ENCODE measurements around the gene SUSD4.
"Not testable (repeated sequence)": the region's sequence is repeated elsewhere in the genome, so short reads cannot be mapped to it uniquely, and the experiment has no call there.

DNA sequence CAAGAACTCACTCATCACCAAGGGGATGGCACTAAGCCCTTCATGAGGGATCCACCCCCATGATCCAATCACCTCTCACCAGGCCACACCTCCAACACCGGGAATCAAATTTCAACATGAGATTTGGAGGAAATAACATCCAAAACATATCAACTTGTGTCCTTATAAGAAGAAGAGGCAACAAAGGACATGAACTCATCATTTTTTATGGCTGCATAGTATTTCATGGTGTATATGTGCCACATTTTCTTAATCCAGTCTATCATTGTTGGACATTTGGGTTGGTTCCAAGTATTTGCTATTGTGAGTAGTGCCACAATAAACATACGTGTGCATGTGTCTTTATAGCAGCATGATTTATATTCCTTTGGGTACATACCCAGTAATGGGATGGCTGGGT is 112.6 kb downstream of the SUSD4 start:
- not testable (repeated sequence) for TF ChIP-seq ZNF274 (IDR thresholded peaks at IDR 0.05; ENCODE audit: low read depth, low read length); YY1 (IDR thresholded peaks at IDR 0.05; ENCODE audit: insufficient read depth, insufficient read length); SUZ12 (IDR thresholded peaks at IDR 0.05; ENCODE audit: extremely low read depth, insufficient read depth, insufficient read length)
